Measurements from ENCODE around the gene TMEM26.

Gene TMEM26

GRCh38 chr10:61452655-61453641, at the start of gene TMEM26:
Gene TMEM26, minus strand, starts transcription at chr10:61453381. Its CDS starts 300 bp downstream, at chr10:61453081.
- peak; percentile 37 for DNase-seq (ENCODE audit: low read depth, low spot score)
- in situ Hi-C loops (cut with HindIII; ENCODE audit: low sequenced_read_pairs): no loop called here
- H3K4me3 ChIP-seq (ENCODE audit: low read depth, low read length): peak within 1 kb of the TSS; percentile 58
- no peak for TF ChIP-seq CTCF (IDR thresholded peaks at IDR 0.05; ENCODE audit: low read depth, low read length)

DNA sequence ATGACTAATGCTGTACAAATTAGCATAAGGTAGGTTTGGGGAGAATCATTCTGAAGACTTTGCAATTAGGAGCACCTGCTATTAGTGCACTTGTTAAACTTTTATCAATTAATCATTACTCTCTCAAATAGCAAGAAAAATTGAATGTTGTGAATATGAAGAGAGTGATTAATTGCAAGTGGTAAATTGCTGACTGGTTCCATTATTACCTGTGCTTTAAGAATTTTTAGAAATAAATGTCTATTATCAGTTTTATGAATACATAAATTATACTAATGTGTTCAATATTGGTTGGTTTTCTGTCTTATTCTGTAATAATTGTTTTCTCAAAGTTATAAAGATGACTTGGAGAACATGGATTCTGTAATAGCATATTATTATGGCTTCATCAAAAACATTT, 47.3 kb upstream of the TMEM26 start:
- H3K4me3 ChIP-seq (ENCODE audit: low read depth, low read length): no peak overlapping the region
- no peak for DNase-seq (ENCODE audit: low read depth, low spot score)
- in situ Hi-C loops (cut with HindIII; ENCODE audit: low sequenced_read_pairs): no loop called here
- TF ChIP-seq CTCF (IDR thresholded peaks at IDR 0.05; ENCODE audit: low read depth, low read length): no peak

DNA sequence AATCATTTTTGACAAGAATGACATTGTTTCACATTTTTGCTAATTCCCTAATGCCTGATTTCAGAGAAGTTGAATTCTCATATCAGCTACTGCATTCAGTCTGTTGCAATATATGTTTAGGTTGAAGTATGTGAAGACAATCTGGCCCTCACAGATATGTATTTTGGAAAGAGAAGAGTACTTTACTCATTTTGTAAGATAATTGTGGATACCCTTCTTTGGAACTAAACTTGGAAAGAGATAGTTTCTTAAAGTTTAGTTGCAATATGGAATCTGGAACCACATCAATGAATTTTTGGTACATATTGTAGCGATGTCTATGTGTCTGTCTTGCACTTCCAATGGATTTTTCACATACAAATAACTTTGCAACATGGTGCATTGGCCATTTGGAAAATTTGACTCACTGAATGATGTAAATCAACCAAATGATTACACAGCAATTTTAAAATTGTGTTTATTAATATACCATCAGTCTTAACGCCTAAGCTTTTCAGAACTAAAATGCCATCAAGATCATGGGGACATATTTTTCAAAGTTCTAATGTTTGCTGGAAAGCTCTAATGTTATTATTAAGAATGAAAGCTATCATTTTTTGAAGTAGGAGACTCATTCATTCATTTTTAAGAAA, 39.3 kb upstream of the TMEM26 start:
- no peak overlapping the region for H3K4me3 ChIP-seq (ENCODE audit: low read depth, low read length)
- TF ChIP-seq CTCF (IDR thresholded peaks at IDR 0.05; ENCODE audit: low read depth, low read length): no peak
- no peak for DNase-seq (ENCODE audit: low read depth, low spot score)
- in situ Hi-C loops (cut with HindIII; ENCODE audit: low sequenced_read_pairs): no loop called here

DNA sequence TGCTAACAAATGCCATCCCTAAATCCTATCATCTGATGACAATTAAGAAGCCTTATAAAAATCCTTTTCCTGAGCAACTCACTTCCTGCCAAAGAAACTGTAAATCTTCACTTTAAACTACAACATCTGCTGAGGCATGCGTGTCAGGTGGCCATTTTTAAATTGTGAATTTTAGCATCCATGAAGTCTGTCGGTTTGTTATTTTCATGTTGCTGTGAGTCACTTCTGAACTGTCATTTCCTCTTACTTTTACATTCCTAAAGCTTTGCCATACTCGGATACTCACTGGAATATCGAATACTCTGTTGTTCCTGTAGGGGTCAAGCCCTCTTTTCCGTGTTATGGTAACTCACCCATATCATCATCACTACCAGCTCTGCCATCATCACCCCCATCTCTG, 34.3 kb upstream of the TMEM26 start:
- in situ Hi-C loops (cut with HindIII; ENCODE audit: low sequenced_read_pairs): no loop called here
- no peak for TF ChIP-seq CTCF (IDR thresholded peaks at IDR 0.05; ENCODE audit: low read depth, low read length)
- H3K4me3 ChIP-seq (ENCODE audit: low read depth, low read length): no peak overlapping the region
- DNase-seq (ENCODE audit: low read depth, low spot score): no peak

- TF ChIP-seq CTCF (IDR thresholded peaks at IDR 0.05; ENCODE audit: low read depth, low read length): no peak
- H3K4me3 ChIP-seq (ENCODE audit: low read depth, low read length): no peak overlapping the region
- peak; percentile 43 for DNase-seq (ENCODE audit: low read depth, low spot score)
- in situ Hi-C loops (cut with HindIII; ENCODE audit: low sequenced_read_pairs): no loop called here
These were observed 33.7 kb upstream of the TMEM26 start for GRCh38 chr10:61486738-61487396.

GRCh38 chr10:61486251-61486650, 33.1 kb upstream of the TMEM26 start:
- no peak overlapping the region for H3K4me3 ChIP-seq (ENCODE audit: low read depth, low read length)
- TF ChIP-seq CTCF (IDR thresholded peaks at IDR 0.05; ENCODE audit: low read depth, low read length): no peak
- in situ Hi-C loops (cut with HindIII; ENCODE audit: low sequenced_read_pairs): no loop called here
- DNase-seq (ENCODE audit: low read depth, low spot score): no peak

Data from astrocyte of the spinal cord (primary cell).